ENCODE results near the gene POMT2. TPM values are rescaled to one million over a fixed set of nuclear protein-coding genes. Genes with fewer than 3 reads are reported as not detected.
"Not testable (repeated sequence)": the region's sequence is repeated elsewhere in the genome, so short reads cannot be mapped to it uniquely, and the experiment has no call there.

Gene POMT2
- total RNA-seq, 1 donor from 2014 or later = 19.9 TPM

- DNase-seq (ENCODE audit: low spot score) = no peak
- intact Hi-C loops (cut with DNase I) = no loop called here
Observed at GRCh38 chr14:77327111-77327510, 6.4 kb upstream of the POMT2 start.

GRCh38 chr14:77325746-77326094 lies 5.0 kb upstream of the POMT2 start:
- no peak for DNase-seq (ENCODE audit: low spot score)
- intact Hi-C loops (cut with DNase I) = no loop called here

GRCh38 chr14:77324816-77325745 lies 4.4 kb upstream of the POMT2 start:
- intact Hi-C loops (cut with DNase I) = loop anchor here (5.0 kb wide), 1 partner anchor 52 kb away; the partner anchor contains the start of genes SAMD15 and TMED8
- no peak for DNase-seq (ENCODE audit: low spot score)

- intact Hi-C loops (cut with DNase I) = loop anchor here (5.0 kb wide), 1 partner anchor 53 kb away; the partner anchor contains the start of genes SAMD15 and TMED8
- DNase-seq (ENCODE audit: low spot score) = no peak
Observed at GRCh38 chr14:77324289-77324688, 3.6 kb upstream of the POMT2 start.

- DNase-seq (ENCODE audit: low spot score) = no peak
- intact Hi-C loops (cut with DNase I) = loop anchor here (5.0 kb wide), 1 partner anchor 54 kb away; the partner anchor contains the start of genes SAMD15 and TMED8
Observed at GRCh38 chr14:77323571-77323970, 2.9 kb upstream of the POMT2 start.

- no peak for DNase-seq (ENCODE audit: low spot score)
- intact Hi-C loops (cut with DNase I) = loop anchor here (5.0 kb wide), 1 partner anchor 54 kb away; the partner anchor contains the start of genes SAMD15 and TMED8
Observed at GRCh38 chr14:77322951-77323350, 2.3 kb upstream of the POMT2 start.

- DNase-seq (ENCODE audit: low spot score) = no peak
- intact Hi-C loops (cut with DNase I) = loop anchor here (5.0 kb wide), 1 partner anchor 55 kb away; the partner anchor contains the start of genes SAMD15 and TMED8
Observed at GRCh38 chr14:77322250-77322902, 1.7 kb upstream of the POMT2 start.

- intact Hi-C loops (cut with DNase I) = loop anchor here (5.0 kb wide), 2 partner anchors 167 to 442 kb away; no protein-coding TSS in a partner anchor
- DNase-seq (ENCODE audit: low spot score) = no peak
Observed at GRCh38 chr14:77319422-77319821, 1.3 kb downstream of the POMT2 start.

GRCh38 chr14:77318756-77319155 lies 1.9 kb downstream of the POMT2 start:
- DNase-seq (ENCODE audit: low spot score) = not testable (repeated sequence)
- intact Hi-C loops (cut with DNase I) = loop anchor here (5.0 kb wide), 2 partner anchors 166 to 441 kb away; no protein-coding TSS in a partner anchor

- no peak for DNase-seq (ENCODE audit: low spot score)
- intact Hi-C loops (cut with DNase I) = loop anchor here (5.0 kb wide), 2 partner anchors 166 to 441 kb away; no protein-coding TSS in a partner anchor
Observed at GRCh38 chr14:77318006-77318553, 2.6 kb downstream of the POMT2 start.

- intact Hi-C loops (cut with DNase I) = loop anchor here (5.0 kb wide), 2 partner anchors 165 to 440 kb away; no protein-coding TSS in a partner anchor
- no peak for DNase-seq (ENCODE audit: low spot score)
Observed at GRCh38 chr14:77316872-77317301, 3.8 kb downstream of the POMT2 start.

- intact Hi-C loops (cut with DNase I) = loop anchor here (5.0 kb wide), 2 partner anchors 164 to 439 kb away; no protein-coding TSS in a partner anchor
Observed at GRCh38 chr14:77316195-77316505, 4.5 kb downstream of the POMT2 start.

GRCh38 chr14:77314539-77315457 lies 5.9 kb downstream of the POMT2 start:
- intact Hi-C loops (cut with DNase I) = loop anchor here (5.0 kb wide), 2 partner anchors 162 to 437 kb away; no protein-coding TSS in a partner anchor
- DNase-seq (ENCODE audit: low spot score) = no peak

More at GRCh38 chr14:77316195-77316505, 4.5 kb downstream of the POMT2 start:
- no peak for DNase-seq (ENCODE audit: low spot score)

GRCh38 chr14:77314043-77314442 lies 6.6 kb downstream of the POMT2 start:
- intact Hi-C loops (cut with DNase I) = no loop called here
- DNase-seq (ENCODE audit: low spot score) = no peak

- DNase-seq (ENCODE audit: low spot score) = no peak
- intact Hi-C loops (cut with DNase I) = no loop called here
Observed at GRCh38 chr14:77313371-77313770, 7.3 kb downstream of the POMT2 start.

GRCh38 chr14:77311217-77311616 lies 9.5 kb downstream of the POMT2 start:
- intact Hi-C loops (cut with DNase I) = no loop called here
- DNase-seq (ENCODE audit: low spot score) = no peak

- intact Hi-C loops (cut with DNase I) = no loop called here
- DNase-seq (ENCODE audit: low spot score) = no peak
Observed at GRCh38 chr14:77310026-77310425, 10.7 kb downstream of the POMT2 start.

GRCh38 chr14:77309131-77309530 lies 11.6 kb downstream of the POMT2 start:
- intact Hi-C loops (cut with DNase I) = loop anchor here (10.0 kb wide), 1 partner anchor 236 kb away; no protein-coding TSS in a partner anchor
- DNase-seq (ENCODE audit: low spot score) = no peak

All from cardiac septum (tissue), 1 donor.